ENCODE data around the gene NCOA3. TPM values are rescaled to one million over a fixed set of nuclear protein-coding genes. Genes with fewer than 3 reads are reported as not detected.

The NCOA3 gene
- total and polyA plus RNA-seq, 12 donors: 2.6 to 35.6 (median 22.2) TPM

- Histone ChIP-seq H3K27me3 (no peaks in the 10 kb centered on the region), H3K4me1 (replicated peaks in 1 of 2) (peaks cover 10 to 21% of the 10 kb centered on the region in 2 donors), H3K27ac (peak overlapping the region in 1 of 5 donors; percentile 9), H3K36me3 (replicated peaks in 1 of 2) (no peaks in the 10 kb centered on the region), H3K9me3 (replicated peaks in 1 of 3) (no peaks in the 10 kb centered on the region), H3K4me3 (no peak overlapping the region)
- 50 to 61% (median 57%) methylated on average over 5 of the region's 5 CpGs for WGBS, 4 donors
- intact Hi-C loops (cut with DNase I): no loop called here
- DNase-seq: peak in 2 of 7 donors; percentile 16 to 28
- TF ChIP-seq, protein P1, sequence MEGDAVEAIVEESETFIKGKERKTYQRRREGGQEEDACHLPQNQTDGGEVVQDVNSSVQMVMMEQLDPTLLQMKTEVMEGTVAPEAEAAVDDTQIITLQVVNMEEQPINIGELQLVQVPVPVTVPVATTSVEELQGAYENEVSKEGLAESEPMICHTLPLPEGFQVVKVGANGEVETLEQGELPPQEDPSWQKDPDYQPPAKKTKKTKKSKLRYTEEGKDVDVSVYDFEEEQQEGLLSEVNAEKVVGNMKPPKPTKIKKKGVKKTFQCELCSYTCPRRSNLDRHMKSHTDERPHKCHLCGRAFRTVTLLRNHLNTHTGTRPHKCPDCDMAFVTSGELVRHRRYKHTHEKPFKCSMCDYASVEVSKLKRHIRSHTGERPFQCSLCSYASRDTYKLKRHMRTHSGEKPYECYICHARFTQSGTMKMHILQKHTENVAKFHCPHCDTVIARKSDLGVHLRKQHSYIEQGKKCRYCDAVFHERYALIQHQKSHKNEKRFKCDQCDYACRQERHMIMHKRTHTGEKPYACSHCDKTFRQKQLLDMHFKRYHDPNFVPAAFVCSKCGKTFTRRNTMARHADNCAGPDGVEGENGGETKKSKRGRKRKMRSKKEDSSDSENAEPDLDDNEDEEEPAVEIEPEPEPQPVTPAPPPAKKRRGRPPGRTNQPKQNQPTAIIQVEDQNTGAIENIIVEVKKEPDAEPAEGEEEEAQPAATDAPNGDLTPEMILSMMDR (IDR thresholded peaks at IDR 0.05): no peak
- TF ChIP-seq POLR2A (IDR thresholded peaks at IDR 0.05): no peak
Observed at GRCh38 chr20:47540443-47541354, 39.0 kb downstream of the NCOA3 start.

DNA sequence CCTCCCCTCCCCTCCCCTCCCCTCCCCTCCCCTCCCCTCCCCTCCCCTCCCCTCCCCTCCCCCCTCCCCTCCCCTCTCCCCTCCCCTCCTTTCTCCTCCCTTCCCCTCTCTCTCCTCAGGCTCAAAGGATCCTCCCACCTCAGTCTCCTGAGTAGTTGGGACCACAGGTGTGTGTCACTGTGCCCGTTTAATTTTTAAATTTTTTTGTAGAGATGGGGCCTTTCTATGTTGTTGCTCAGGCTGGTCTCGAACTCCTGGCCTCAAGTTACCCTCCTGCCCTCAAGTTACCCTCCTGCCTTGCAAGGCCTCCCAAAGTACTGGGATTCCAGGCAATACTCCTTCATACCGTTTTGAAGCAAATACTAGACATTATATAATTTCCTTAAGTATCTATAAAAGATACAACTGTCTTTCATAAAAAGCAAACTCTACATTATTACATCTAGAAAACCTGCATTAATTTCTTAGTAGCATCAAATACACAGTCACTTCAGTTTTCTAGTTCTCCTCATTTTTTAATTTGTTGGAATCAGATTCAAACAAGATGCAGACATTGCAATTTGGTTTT lies 39.8 kb downstream of the NCOA3 start:
- H3K4me3 ChIP-seq: no peak overlapping the region
- H3K36me3 ChIP-seq (replicated peaks in 1 of 2): no peaks in the 10 kb centered on the region
- no peaks in the 10 kb centered on the region for H3K27me3 ChIP-seq
- H3K9me3 ChIP-seq (replicated peaks in 1 of 3): no peaks in the 10 kb centered on the region
- 51 to 81% (median 57%) methylated on average over 3 of the region's 3 CpGs for WGBS, 4 donors
- H3K4me1 ChIP-seq (replicated peaks in 1 of 2): peaks cover 10 to 21% of the 10 kb centered on the region in 2 donors
- H3K27ac ChIP-seq: no peak overlapping the region
- no peak for TF ChIP-seq POLR2A (IDR thresholded peaks at IDR 0.05)
- TF ChIP-seq, protein P1 (IDR thresholded peaks at IDR 0.05): no peak
- DNase-seq: no peak
- intact Hi-C loops (cut with DNase I): no loop called here

- no peak for TF ChIP-seq POLR2A (IDR thresholded peaks at IDR 0.05)
- TF ChIP-seq, protein P1 (IDR thresholded peaks at IDR 0.05): no peak
- intact Hi-C loops (cut with DNase I): no loop called here
- no peaks in the 10 kb centered on the region for H3K27me3 ChIP-seq
- peak overlapping the region in 1 of 5 donors; percentile 2 for H3K27ac ChIP-seq
- peaks cover 10 to 21% of the 10 kb centered on the region in 2 donors for H3K4me1 ChIP-seq (replicated peaks in 1 of 2)
- H3K9me3 ChIP-seq (replicated peaks in 1 of 3): no peaks in the 10 kb centered on the region
- no peaks in the 10 kb centered on the region for H3K36me3 ChIP-seq (replicated peaks in 1 of 2)
- DNase-seq: no peak
- WGBS, 4 donors: 36 to 68% (median 67%) methylated on average over 1 of the region's 1 CpG; no CpG with 5 or more reads in 1 of the 4 donors
- H3K4me3 ChIP-seq: no peak overlapping the region
Observed at GRCh38 chr20:47543006-47543431, 41.3 kb downstream of the NCOA3 start.

- no peaks in the 10 kb centered on the region for H3K36me3 ChIP-seq (replicated peaks in 1 of 2)
- H3K4me3 ChIP-seq: no peak overlapping the region
- no peak for DNase-seq
- peaks cover 10 to 21% of the 10 kb centered on the region in 2 donors for H3K4me1 ChIP-seq (replicated peaks in 1 of 2)
- no peak overlapping the region for H3K27ac ChIP-seq
- no peaks in the 10 kb centered on the region for H3K27me3 ChIP-seq
- 72 to 84% (median 80%) methylated on average over 2 of the region's 2 CpGs for WGBS, 4 donors
- TF ChIP-seq, protein P1 (IDR thresholded peaks at IDR 0.05): no peak
- H3K9me3 ChIP-seq (replicated peaks in 1 of 3): no peaks in the 10 kb centered on the region
- intact Hi-C loops (cut with DNase I): no loop called here
Observed at GRCh38 chr20:47544240-47544639, 42.6 kb downstream of the NCOA3 start.

Data from adrenal gland (tissue), 12 donors.